Measurements from ENCODE around the gene ALS2CL. TPM values are rescaled to one million over a fixed set of nuclear protein-coding genes. Genes with fewer than 3 reads are reported as not detected.

Gene ALS2CL
- total RNA-seq, 1 experiment from 2014 or later: 4.9 TPM

GRCh38 chr3:46640927-46641326 lies 52.6 kb downstream of the ALS2CL start:
- no peak overlapping the region for H2BK12ac ChIP-seq (ENCODE audit: insufficient read length, low read depth, low read length)
- H3K4me3 Mint-ChIP-seq: no peak overlapping the region
- no peak overlapping the region for H3K56ac ChIP-seq (ENCODE audit: insufficient read length, low read depth, low read length)
- H3K27ac ChIP-seq (ENCODE audit: insufficient read length, low read depth, low read length): no peak overlapping the region
- H2BK15ac ChIP-seq (ENCODE audit: low read depth, low read length): no peak overlapping the region
- H3K9ac ChIP-seq (ENCODE audit: extremely low read depth, insufficient read length, low read length): no peak overlapping the region
- H3K79me2 ChIP-seq (ENCODE audit: insufficient read depth, low read length): no peaks in the 10 kb centered on the region
- no peak overlapping the region for H4K5ac ChIP-seq (ENCODE audit: insufficient read length, low read depth, low read length)
- no peak for DNase-seq
- H3K27ac Mint-ChIP-seq: no peak overlapping the region
- H4K91ac ChIP-seq (ENCODE audit: insufficient read length, low read depth, low read length): no peak overlapping the region
- H3K4me1 Mint-ChIP-seq: peaks cover 2 to 9% of the 10 kb centered on the region in 2 experiments; a peak in 2 of 4 replicates
- peaks cover 2% of the 10 kb centered on the region; the same call in 1 of the 2 replicates for H3K27me3 Mint-ChIP-seq (ENCODE audit: low read depth)
- no peaks in the 10 kb centered on the region for H3K23me2 ChIP-seq (ENCODE audit: insufficient read length, low read depth, low read length, poor library complexity, severe bottlenecking)
- no peak overlapping the region for H2AK5ac ChIP-seq (ENCODE audit: insufficient read length, low read length)
- no peak overlapping the region for H3K23ac ChIP-seq (ENCODE audit: insufficient read length, low read depth, low read length)
- no peak overlapping the region for H3K18ac ChIP-seq (ENCODE audit: insufficient read length, low read depth, low read length)
- H3K14ac ChIP-seq (ENCODE audit: insufficient read depth, low read length): no peak overlapping the region
- H4K8ac ChIP-seq (replicated peaks; ENCODE audit: insufficient read length, low read depth, low read length): no peak overlapping the region
- H3T11ph ChIP-seq (ENCODE audit: low read length): no peak overlapping the region
- WGBS (ENCODE audit: extremely low coverage, insufficient read length, low lambda C conversion rate): no CpG with 5 or more reads among the region's 3 CpGs
- no peak overlapping the region for H2BK120ac ChIP-seq (ENCODE audit: low read depth, low read length, poor library complexity, severe bottlenecking)
- H2AFZ ChIP-seq (ENCODE audit: low read length): no peak overlapping the region
- peaks cover 8 to 14% of the 10 kb centered on the region in 2 experiments for H3K9me3 Mint-ChIP-seq
- peaks cover 0 to 8% (median 4%) of the 10 kb centered on the region in 3 experiments; a peak in 3 of 7 replicates for H3K36me3 Mint-ChIP-seq (ENCODE audit: insufficient read depth in 1 of 3, low read depth in 3 of 3)
- no peaks in the 10 kb centered on the region for H3K27me3 ChIP-seq (ENCODE audit: insufficient read depth, low read length)
- H3K9me3 ChIP-seq (ENCODE audit: control insufficient read depth, low read depth, low read length): no peaks in the 10 kb centered on the region
- no peaks in the 10 kb centered on the region for H4K20me1 ChIP-seq (ENCODE audit: control insufficient read depth, insufficient read depth, insufficient read length)
- no peak overlapping the region for H3K4me2 ChIP-seq (ENCODE audit: insufficient read depth, insufficient read length, low read length)
- no peak overlapping the region for H2BK20ac ChIP-seq (ENCODE audit: low read depth, low read length, poor library complexity, severe bottlenecking)
- TF ChIP-seq CTCF (conservative IDR thresholded peaks at IDR 0.05): no peak
- no peaks in the 10 kb centered on the region for H3K79me1 ChIP-seq (ENCODE audit: insufficient read depth, low read depth, low read length, poor library complexity, severe bottlenecking)
- H2BK5ac ChIP-seq (ENCODE audit: insufficient read length, low read length): no peak overlapping the region
- no peak overlapping the region for H3K4ac ChIP-seq (ENCODE audit: low read depth, low read length)
- no peaks in the 10 kb centered on the region; the same call in 1 of the 2 replicates for H3K4me1 ChIP-seq (ENCODE audit: insufficient read depth, low read length)
